GM21529 (cell line): Measurements from ENCODE around the gene REPIN1.

Source experiments
- ATAC-seq: cut with Tn5 transposase; IDR thresholded peaks from one replicate; pipeline ENCODE4 v1.9.1; 2021; ENCODE audit not compliant: unreplicated experiment

REPIN1 gene

GRCh38 chr7:150336746-150337145, 31.9 kb upstream of the REPIN1 start:
- ATAC-seq = no peak

GRCh38 chr7:150337179-150337578, 31.4 kb upstream of the REPIN1 start:
- ATAC-seq = no peak

DNA sequence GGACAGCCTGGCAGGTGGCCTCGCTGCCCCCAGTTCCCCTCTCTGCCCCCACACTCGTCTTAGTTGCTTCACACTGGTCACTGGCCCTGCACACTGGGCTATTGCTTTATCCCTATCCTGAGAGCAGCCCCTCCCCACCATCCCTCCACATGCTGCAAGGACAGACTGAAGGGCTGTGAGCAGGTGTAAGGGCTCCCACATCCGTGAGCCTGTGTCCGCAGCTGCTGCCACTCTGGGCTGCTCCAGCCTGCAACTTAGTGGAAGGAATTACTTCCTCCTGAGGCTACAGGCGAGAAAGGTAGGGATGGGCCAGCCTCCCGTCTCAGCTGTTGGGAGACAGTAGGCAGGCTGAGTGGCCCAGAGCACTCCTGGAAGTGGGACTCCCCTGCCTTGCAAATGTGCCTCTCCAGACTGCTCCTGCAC, 31.0 kb upstream of the REPIN1 start:
- no peak for ATAC-seq

DNA sequence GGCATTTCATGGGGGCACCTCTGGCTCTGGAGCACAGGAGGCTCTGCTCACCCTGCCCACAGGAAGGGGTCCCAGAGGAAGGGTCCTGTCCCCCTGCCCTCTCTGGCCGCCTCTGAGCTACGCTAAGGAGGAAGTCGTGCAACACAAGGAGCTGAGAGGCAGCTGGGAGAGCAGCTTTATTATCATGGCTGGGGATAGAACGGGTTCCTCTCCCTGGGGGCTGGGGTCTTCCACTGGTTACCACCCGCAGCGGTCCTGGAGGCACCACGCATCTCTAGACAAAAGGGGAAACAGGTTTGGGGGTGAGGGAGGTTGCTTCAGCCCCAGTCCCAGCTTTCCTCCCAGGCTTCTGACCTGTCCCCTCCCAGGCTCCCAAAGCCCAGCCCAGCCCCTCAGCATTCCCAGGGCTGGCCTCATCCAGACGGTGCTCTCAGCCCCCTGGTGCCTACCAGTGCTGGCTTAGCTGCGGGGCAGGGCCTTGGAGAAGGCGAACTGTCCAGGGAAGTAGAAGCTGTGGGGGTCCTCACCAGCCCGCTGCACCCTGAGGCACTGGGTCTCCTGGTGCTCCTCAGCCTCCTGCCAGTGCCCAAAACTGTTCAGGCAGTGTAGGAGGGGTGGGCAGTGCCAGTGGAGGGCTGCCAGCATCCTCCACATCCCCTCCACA, 30.3 kb upstream of the REPIN1 start:
- no peak for ATAC-seq

GRCh38 chr7:150339409-150339809, 29.2 kb upstream of the REPIN1 start:
- no peak for ATAC-seq

GRCh38 chr7:150340024-150340749, 28.4 kb upstream of the REPIN1 start:
- no peak for ATAC-seq

GRCh38 chr7:150340875-150341262, 27.8 kb upstream of the REPIN1 start:
- no peak for ATAC-seq

DNA sequence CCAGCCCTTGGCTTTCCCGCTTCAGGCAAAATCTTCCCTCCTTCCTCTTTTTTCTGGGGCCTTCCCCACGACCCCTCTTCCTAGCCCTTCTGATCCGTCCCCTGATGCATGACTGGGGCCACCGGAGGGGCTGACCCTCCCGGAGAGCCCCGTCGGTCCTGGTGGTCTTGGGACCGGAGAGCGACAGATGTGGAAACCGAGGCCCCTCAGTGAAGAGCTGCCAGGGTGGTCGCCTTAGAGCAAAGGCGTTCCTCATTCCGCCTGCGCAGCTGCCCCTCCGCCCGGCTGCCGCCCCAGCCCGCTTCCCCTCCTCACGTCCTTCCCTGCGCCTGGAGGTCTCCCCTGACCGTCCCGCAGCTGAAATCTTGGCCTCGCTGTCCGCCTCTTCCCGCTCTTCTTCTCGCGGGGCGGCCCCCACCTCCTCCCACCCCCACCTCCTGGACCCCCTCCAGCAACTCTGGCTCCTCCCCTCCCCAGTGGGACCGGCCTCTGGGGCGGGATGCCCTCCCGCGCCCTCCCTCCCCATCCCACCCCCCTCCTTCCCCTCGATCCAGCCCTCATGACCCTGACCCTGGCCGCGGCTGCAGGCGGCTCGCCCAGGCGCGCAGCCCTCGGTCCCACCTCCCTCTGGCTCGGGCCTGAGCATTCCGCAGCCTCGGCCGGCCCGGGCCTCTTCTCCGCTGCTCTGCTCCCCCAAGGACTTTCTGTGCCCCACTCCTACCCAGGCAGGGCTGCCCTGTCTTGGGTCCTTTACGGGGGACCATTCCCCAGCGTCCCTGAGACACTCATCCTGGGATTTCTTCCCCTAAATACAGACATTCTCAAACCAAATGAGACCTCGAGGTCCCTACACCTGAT, 27.1 kb upstream of the REPIN1 start, which contains the start of gene RARRES2:
Gene RARRES2 (minus strand): TSS at position 367 of the 858 bp plus-strand sequence. CDS start 1,020 bp downstream, outside the sequence.
- ATAC-seq = no peak

DNA sequence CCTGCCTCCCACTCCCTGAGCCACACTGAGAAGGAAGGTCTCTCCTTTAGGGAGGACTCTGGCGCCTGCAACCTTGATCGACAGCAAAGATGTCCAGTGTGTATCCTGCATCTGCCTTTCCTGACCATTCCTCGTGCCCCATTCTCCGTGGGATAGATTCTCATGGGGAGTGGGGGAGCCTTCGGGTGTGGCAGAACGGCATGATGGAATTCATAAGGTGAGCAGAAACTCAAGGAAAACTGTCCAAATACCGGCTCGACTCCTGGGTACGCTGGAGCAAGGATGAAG, 26.6 kb upstream of the REPIN1 start:
- ATAC-seq = no peak

DNA sequence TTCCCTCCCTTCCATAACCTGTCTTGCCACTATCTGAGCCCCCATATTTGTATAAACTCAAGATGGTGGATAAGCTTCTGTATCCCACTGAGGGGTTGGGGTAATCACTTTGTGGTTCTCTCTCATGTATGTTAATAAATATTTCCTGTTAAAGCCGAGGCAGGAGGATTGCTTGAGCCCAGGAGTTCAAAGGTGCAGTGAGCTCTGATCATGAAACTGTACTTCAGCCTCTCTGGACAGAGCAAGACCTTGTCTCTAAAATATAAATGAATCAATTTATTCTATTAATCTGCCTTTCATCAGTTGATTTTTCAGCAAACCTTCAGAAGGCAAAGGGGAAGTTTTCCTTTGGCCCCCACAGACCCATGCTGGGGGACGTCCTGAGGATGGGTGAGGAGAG, 25.4 kb upstream of the REPIN1 start:
- no peak for ATAC-seq

- no peak for ATAC-seq
Observed at GRCh38 chr7:150344299-150344698, 24.3 kb upstream of the REPIN1 start.

GRCh38 chr7:150345012-150345411, 23.6 kb upstream of the REPIN1 start:
- ATAC-seq = no peak

GRCh38 chr7:150346922-150347321, 21.7 kb upstream of the REPIN1 start:
- no peak for ATAC-seq

GRCh38 chr7:150351587-150352194, 16.9 kb upstream of the REPIN1 start:
- no peak for ATAC-seq

DNA sequence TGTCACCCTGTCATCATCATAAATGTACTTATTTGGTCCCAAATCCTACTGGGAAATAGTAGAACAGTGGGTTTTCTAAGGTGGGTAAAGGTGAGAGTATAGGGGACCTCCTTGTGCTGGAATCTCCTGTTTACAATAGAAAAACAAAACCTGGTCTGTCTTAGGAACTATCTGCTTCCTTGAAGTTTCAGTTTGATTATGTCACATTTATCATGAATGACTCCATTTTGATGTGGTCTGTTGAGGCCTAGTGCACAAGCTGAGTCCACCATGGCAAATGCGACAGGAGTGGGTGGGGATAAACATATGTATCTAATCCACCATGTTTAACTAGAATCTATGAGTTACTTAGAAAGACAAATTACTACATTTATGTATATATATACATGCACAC, 13.0 kb upstream of the REPIN1 start:
- ATAC-seq = no peak

DNA sequence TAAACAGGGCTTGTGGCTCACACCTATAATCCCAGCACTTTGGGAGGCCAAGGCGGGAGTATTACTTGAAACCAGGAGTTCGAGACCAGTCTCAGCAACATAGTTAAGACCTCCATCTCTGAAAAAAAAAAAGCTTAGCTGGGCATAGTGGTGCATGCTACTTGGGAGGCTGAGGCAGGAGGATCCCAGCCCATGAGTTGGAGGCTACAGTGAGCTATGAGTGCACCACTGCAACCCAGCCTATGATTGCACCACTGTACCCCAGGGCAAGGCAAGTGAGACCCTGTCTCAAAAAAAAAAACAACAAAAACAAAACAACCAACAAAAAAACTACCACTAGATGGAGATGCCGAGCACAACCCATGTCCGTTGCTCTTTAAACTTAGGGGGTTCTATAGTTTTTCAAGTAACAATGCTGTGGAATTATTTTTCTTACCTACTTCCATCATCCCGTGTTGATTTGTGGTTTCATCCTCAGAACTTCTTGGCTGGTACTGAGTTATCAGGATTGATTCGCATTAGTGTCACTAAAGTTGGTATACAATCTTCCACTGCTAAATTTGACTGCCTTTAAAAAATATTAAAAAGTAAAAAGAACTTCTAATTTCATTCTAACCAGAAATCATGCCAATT, 12.2 kb upstream of the REPIN1 start:
- ATAC-seq = no peak

- peak; percentile 55 for ATAC-seq
Observed at GRCh38 chr7:150357270-150357669, 11.4 kb upstream of the REPIN1 start.

DNA sequence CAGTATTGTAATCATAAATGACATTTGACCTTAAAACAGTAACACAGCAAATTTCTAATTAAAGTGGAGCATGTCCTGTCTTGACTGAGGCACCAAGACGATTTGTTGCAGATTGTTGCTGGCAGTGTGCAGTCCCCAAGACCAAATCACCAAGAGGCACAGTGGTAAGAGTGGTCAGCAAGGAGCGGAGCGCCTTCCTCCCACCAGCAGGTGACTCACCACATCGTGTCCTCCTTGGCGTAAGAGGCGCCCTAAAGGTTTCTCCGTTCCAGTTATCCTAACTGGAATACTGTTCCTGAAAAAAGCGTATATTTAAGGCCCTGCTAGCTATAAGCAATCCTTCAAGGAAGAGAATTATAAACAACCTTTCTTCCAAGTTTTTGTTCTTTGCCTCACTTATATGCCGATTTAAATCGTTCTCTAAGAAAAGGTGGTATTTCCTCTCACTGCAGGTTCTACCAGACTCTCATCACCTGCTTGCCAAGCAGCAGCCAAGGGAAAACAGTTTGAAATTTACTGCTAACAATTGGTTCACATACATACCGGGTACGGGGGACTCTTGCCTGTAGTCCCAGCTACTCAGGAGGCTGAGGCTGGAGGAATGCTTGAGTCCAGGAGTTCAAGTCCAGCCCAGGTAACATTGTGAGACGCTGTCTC, 10.7 kb upstream of the REPIN1 start:
- peak; percentile 14 for ATAC-seq

DNA sequence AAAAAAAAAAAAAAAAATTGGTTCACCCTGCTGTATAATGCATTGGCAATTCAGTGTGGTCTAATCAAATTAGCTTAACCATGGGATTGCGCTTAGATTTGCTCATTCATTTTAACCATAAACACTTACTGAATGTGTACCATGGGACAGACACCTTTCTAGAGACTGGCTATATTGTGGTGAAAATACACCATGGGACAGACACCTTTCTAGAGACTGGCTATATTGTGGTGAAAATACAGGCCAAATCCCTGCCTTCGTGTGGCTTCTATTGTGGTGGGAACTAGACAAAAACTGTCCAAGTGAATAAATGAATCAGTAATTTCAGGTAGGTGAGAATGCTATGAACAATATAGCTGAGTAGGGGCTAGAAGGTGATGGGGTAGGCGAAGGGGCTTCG, 10.2 kb upstream of the REPIN1 start:
- ATAC-seq = no peak

DNA sequence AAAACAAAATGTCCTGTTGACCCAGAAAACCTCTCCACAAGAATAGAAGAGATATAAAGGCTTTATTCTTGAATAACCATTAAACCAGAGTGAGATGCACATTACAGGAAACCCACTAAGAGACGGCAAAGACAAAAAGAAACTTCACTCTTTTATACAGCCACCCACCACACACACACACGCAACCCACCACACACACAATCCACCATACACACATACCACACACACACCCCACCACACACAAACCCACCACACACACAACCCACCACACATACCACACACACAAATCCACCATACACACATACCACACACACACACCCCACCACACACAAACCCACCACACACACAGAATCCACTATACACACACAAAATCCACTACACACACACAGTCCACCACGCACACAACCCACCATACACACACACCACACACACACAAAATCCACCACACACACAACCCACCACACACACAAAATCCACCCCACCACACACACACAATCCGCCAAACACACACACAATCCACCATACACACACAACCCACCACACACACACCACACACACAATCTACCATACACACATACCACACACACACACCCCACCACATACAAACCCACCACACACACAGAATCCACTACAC, 9.5 kb upstream of the REPIN1 start:
- ATAC-seq = no peak
